ENCODE data around the gene SSTR3.

DNA sequence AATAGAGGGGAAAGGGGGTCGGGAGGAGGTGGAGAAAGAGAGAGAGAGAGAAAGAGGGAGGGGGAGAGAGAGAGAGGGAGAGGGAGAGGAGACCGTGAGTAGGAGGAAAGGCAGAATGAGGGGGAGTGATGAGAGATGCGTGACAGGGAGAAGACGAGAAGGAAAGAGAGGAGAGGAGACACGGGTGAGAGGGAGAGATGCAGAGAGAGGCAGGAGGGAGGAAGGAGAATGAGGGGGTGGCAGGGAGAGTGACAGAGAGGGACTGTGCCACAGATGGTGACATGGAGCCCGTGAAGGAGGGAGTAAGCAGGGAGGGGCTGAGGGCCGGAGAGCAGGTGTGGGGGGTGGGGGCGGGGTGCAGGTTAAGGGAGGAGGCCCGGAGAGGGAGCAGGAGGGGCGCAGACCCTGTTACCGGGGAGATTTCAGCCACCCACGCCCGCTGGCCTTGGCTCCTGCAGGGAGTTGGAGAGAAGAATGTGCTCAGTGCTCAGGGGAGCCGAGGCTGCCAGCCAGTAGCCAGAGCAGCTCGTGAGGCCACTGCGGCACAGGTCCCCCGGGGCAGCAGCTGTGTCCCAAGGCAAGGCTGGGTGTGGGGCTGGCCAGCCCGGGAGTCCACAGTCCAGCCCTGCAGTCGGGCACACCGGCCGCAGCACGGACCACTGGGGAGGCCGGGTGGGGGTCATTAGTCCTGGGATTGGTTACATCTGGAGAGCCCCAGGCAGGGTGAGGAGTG is at the start of gene SSTR3:
- TF ChIP-seq CTCF (IDR thresholded peaks at IDR 0.05; ENCODE audit: poor library complexity, severe bottlenecking) (no peak), TAF1 (IDR thresholded peaks at IDR 0.05; ENCODE audit: low read depth) (no peak), EZH2 (IDR thresholded peaks at IDR 0.05; ENCODE audit: borderline replicate concordance, insufficient read depth, low read length, poor library complexity, severe bottlenecking) (no peak), MXI1 (conservative IDR thresholded peaks at IDR 0.05; ENCODE audit: poor library complexity, severe bottlenecking) (no peak), EP300 (conservative IDR thresholded peaks at IDR 0.05; ENCODE audit: poor library complexity, severe bottlenecking) (no peak), SMC3 (conservative IDR thresholded peaks at IDR 0.05; ENCODE audit: poor library complexity) (no peak), RAD21 (conservative IDR thresholded peaks at IDR 0.05) (no peak)
- TF ChIP-seq, protein P1, sequence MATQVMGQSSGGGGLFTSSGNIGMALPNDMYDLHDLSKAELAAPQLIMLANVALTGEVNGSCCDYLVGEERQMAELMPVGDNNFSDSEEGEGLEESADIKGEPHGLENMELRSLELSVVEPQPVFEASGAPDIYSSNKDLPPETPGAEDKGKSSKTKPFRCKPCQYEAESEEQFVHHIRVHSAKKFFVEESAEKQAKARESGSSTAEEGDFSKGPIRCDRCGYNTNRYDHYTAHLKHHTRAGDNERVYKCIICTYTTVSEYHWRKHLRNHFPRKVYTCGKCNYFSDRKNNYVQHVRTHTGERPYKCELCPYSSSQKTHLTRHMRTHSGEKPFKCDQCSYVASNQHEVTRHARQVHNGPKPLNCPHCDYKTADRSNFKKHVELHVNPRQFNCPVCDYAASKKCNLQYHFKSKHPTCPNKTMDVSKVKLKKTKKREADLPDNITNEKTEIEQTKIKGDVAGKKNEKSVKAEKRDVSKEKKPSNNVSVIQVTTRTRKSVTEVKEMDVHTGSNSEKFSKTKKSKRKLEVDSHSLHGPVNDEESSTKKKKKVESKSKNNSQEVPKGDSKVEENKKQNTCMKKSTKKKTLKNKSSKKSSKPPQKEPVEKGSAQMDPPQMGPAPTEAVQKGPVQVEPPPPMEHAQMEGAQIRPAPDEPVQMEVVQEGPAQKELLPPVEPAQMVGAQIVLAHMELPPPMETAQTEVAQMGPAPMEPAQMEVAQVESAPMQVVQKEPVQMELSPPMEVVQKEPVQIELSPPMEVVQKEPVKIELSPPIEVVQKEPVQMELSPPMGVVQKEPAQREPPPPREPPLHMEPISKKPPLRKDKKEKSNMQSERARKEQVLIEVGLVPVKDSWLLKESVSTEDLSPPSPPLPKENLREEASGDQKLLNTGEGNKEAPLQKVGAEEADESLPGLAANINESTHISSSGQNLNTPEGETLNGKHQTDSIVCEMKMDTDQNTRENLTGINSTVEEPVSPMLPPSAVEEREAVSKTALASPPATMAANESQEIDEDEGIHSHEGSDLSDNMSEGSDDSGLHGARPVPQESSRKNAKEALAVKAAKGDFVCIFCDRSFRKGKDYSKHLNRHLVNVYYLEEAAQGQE (IDR thresholded peaks at IDR 0.05; ENCODE audit: borderline replicate concordance): no peak

Data from neural cell (in vitro differentiated cells).